Activated naive CD8-positive, alpha-beta T cell treated with anti-CD3 and anti-CD28 coated beads, Interleukin-2, amount 50 U/mL, for 24 hours (primary cell): Measurements from ENCODE around the gene SYNE2.
A peak's percentile ranks its signal among the peaks of the same experiment; 100 is the strongest.

Experiments
- ATAC-seq: fragments of 150-1000 bp; cut with Tn5 transposase; one replicate; pipeline ENCODE4 v1.10.0; 2021
- DNase-seq: peaks from one replicate; pipeline ENCODE4 v3.0.0; 2021
- H3K27ac Mint-ChIP-seq: one replicate; pipeline ENCODE4 v1.8.0; 2021; ENCODE audit warnings: mild to moderate bottlenecking, mixed read lengths
- H3K27me3 Mint-ChIP-seq: one replicate; pipeline ENCODE4 v1.8.0; 2021; ENCODE audit warnings: mixed read lengths
- H3K36me3 Mint-ChIP-seq: one replicate; pipeline ENCODE4 v1.8.0; 2021; ENCODE audit warnings: low read depth, mixed read lengths
- H3K4me1 Mint-ChIP-seq: one replicate; pipeline ENCODE4 v1.8.0; 2021; ENCODE audit warnings: mixed read lengths
- H3K4me3 Mint-ChIP-seq: one replicate; pipeline ENCODE4 v1.8.0; 2021; ENCODE audit warnings: mild to moderate bottlenecking, moderate library complexity, mixed read lengths
- H3K9me3 Mint-ChIP-seq: one replicate; pipeline ENCODE4 v1.8.0; 2021; ENCODE audit warnings: mixed read lengths

Gene SYNE2

GRCh38 chr14:63910583-63911363, 58.0 kb downstream of the SYNE2 start:
- no peaks in the 10 kb centered on the region for H3K27me3 Mint-ChIP-seq

GRCh38 chr14:63911404-63911803, 58.6 kb downstream of the SYNE2 start:
- DNase-seq (no peak), ATAC-seq (no peak)
- Mint-ChIP-seq H3K27ac (no peak overlapping the region), H3K4me3 (no peak overlapping the region), H3K27me3 (no peaks in the 10 kb centered on the region), H3K4me1 (peaks cover 34% of the 10 kb centered on the region), H3K36me3 (peaks cover 7% of the 10 kb centered on the region), H3K9me3 (no peaks in the 10 kb centered on the region)

More at GRCh38 chr14:63910583-63911363, 58.0 kb downstream of the SYNE2 start:
- peaks cover 34% of the 10 kb centered on the region for H3K4me1 Mint-ChIP-seq
- peaks cover 7% of the 10 kb centered on the region for H3K36me3 Mint-ChIP-seq
- DNase-seq (no peak), ATAC-seq (peak; percentile 83)
- no peak overlapping the region for H3K4me3 Mint-ChIP-seq
- no peaks in the 10 kb centered on the region for H3K9me3 Mint-ChIP-seq
- peak overlapping the region; percentile 14 for H3K27ac Mint-ChIP-seq

DNA sequence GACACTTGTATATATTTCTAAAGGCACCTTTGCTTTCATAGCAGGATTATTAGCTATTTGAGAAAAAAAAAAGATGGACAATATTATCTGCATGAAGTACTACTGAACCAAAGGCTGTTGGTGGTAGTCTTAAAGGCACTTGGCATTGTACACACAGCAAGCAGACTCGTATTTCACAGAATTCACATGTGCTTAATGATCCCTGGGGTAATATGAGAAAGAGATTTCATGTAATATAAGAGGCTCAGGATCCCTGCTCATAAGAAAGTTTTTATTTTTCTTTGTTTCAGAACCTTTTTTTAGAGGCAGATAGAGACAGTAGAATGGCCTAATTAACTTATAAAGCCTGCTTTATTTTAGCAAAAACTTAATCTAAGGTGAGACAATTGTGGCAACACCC, 59.5 kb downstream of the SYNE2 start:
- Mint-ChIP-seq H3K4me1 (peaks cover 36% of the 10 kb centered on the region), H3K9me3 (no peaks in the 10 kb centered on the region), H3K36me3 (peaks cover 7% of the 10 kb centered on the region), H3K27ac (no peak overlapping the region), H3K27me3 (no peaks in the 10 kb centered on the region), H3K4me3 (no peak overlapping the region)
- ATAC-seq (no peak), DNase-seq (no peak)

- H3K4me1 Mint-ChIP-seq: peaks cover 10% of the 10 kb centered on the region
- DNase-seq: no peak
- H3K36me3 Mint-ChIP-seq: peaks cover 2% of the 10 kb centered on the region
These were observed 65.6 kb downstream of the SYNE2 start for GRCh38 chr14:63918411-63918810.

GRCh38 chr14:63922696-63923421, 70.1 kb downstream of the SYNE2 start:
- no peak overlapping the region for H3K4me3 Mint-ChIP-seq
- peaks cover 13% of the 10 kb centered on the region for H3K36me3 Mint-ChIP-seq
- no peak for ATAC-seq
- DNase-seq: no peak
- H3K4me1 Mint-ChIP-seq: peaks cover 5% of the 10 kb centered on the region
- H3K9me3 Mint-ChIP-seq: peaks cover 6% of the 10 kb centered on the region
- no peak overlapping the region for H3K27ac Mint-ChIP-seq
- H3K27me3 Mint-ChIP-seq: no peaks in the 10 kb centered on the region

More at GRCh38 chr14:63918411-63918810, 65.6 kb downstream of the SYNE2 start:
- Mint-ChIP-seq H3K27me3 (no peaks in the 10 kb centered on the region), H3K4me3 (no peak overlapping the region), H3K9me3 (no peaks in the 10 kb centered on the region), H3K27ac (no peak overlapping the region)
- ATAC-seq: no peak

- Mint-ChIP-seq H3K36me3 (peaks cover 13% of the 10 kb centered on the region), H3K4me3 (no peak overlapping the region), H3K27me3 (no peaks in the 10 kb centered on the region), H3K27ac (no peak overlapping the region), H3K4me1 (peaks cover 5% of the 10 kb centered on the region), H3K9me3 (peaks cover 6% of the 10 kb centered on the region)
- DNase-seq: no peak
- ATAC-seq: no peak
These were observed 70.6 kb downstream of the SYNE2 start for GRCh38 chr14:63923422-63923752.

- peaks cover 13% of the 10 kb centered on the region for H3K36me3 Mint-ChIP-seq
These were observed 71.6 kb downstream of the SYNE2 start for GRCh38 chr14:63924375-63924774.

DNA sequence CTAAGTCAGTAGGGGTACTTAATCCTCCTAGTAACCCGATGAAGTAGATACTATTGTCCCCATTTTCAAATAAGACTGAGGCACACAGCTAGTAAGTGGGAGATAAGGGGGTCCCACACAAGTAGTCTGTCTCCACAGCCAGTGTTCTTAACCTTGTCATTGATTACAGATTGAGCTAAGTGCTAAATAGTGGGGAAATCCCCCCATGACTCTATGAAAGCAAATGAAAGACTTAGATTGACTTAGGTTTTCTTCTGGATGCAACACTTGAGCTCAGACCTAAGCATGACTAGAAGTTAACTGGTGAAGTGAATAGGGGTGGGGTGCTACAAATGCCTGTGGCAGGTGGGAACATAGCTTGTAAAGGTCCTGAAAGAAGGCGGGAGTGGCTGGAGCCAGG, 73.8 kb downstream of the SYNE2 start:
- Mint-ChIP-seq H3K27ac (no peak overlapping the region), H3K36me3 (peaks cover 13% of the 10 kb centered on the region), H3K27me3 (no peaks in the 10 kb centered on the region), H3K4me1 (peaks cover 5% of the 10 kb centered on the region), H3K4me3 (no peak overlapping the region), H3K9me3 (peaks cover 6% of the 10 kb centered on the region)
- no peak for DNase-seq
- no peak for ATAC-seq

More at GRCh38 chr14:63924375-63924774, 71.6 kb downstream of the SYNE2 start:
- Mint-ChIP-seq H3K4me3 (no peak overlapping the region), H3K27me3 (no peaks in the 10 kb centered on the region), H3K27ac (no peak overlapping the region), H3K9me3 (peaks cover 6% of the 10 kb centered on the region), H3K4me1 (peaks cover 5% of the 10 kb centered on the region)
- DNase-seq (no peak), ATAC-seq (no peak)

DNA sequence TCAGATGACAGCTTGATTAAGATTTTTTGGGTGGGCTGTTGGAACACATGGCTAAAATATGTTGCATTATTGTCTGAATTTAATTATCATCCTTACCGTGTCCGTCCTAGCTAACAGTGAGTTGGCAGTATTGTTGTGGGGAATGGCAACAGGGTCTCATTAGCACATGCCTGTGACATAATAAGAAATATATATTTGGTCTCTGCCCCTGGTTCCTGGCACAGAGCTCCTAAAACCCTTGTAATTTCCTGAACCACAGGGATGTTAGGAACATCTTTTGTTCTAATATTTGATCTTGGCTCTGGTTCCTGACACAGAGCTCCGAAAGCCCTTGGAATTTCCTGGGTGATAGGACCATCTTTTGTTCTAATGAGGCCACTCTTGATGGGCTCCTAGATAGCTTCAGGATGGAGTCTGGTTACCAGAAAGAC, 76.0 kb downstream of the SYNE2 start:
- H3K4me1 Mint-ChIP-seq: peaks cover 12% of the 10 kb centered on the region
- H3K9me3 Mint-ChIP-seq: peaks cover 6% of the 10 kb centered on the region
- DNase-seq: no peak
- no peak overlapping the region for H3K4me3 Mint-ChIP-seq
- no peak overlapping the region for H3K27ac Mint-ChIP-seq
- no peaks in the 10 kb centered on the region for H3K27me3 Mint-ChIP-seq
- ATAC-seq: no peak
- H3K36me3 Mint-ChIP-seq: peaks cover 13% of the 10 kb centered on the region

- H3K4me1 Mint-ChIP-seq: peaks cover 12% of the 10 kb centered on the region
- H3K9me3 Mint-ChIP-seq: no peaks in the 10 kb centered on the region
- H3K27ac Mint-ChIP-seq: no peak overlapping the region
- H3K27me3 Mint-ChIP-seq: no peaks in the 10 kb centered on the region
- no peak overlapping the region for H3K4me3 Mint-ChIP-seq
- DNase-seq (no peak), ATAC-seq (peak; percentile 66)
- H3K36me3 Mint-ChIP-seq: no peaks in the 10 kb centered on the region
These were observed 80.3 kb downstream of the SYNE2 start for GRCh38 chr14:63933110-63933509.

GRCh38 chr14:63933711-63934110, 80.9 kb downstream of the SYNE2 start:
- no peak overlapping the region for H3K27ac Mint-ChIP-seq
- no peak for DNase-seq
- H3K9me3 Mint-ChIP-seq: no peaks in the 10 kb centered on the region
- H3K4me1 Mint-ChIP-seq: peaks cover 12% of the 10 kb centered on the region
- no peak overlapping the region for H3K4me3 Mint-ChIP-seq
- H3K27me3 Mint-ChIP-seq: no peaks in the 10 kb centered on the region
- ATAC-seq: no peak
- H3K36me3 Mint-ChIP-seq: no peaks in the 10 kb centered on the region

DNA sequence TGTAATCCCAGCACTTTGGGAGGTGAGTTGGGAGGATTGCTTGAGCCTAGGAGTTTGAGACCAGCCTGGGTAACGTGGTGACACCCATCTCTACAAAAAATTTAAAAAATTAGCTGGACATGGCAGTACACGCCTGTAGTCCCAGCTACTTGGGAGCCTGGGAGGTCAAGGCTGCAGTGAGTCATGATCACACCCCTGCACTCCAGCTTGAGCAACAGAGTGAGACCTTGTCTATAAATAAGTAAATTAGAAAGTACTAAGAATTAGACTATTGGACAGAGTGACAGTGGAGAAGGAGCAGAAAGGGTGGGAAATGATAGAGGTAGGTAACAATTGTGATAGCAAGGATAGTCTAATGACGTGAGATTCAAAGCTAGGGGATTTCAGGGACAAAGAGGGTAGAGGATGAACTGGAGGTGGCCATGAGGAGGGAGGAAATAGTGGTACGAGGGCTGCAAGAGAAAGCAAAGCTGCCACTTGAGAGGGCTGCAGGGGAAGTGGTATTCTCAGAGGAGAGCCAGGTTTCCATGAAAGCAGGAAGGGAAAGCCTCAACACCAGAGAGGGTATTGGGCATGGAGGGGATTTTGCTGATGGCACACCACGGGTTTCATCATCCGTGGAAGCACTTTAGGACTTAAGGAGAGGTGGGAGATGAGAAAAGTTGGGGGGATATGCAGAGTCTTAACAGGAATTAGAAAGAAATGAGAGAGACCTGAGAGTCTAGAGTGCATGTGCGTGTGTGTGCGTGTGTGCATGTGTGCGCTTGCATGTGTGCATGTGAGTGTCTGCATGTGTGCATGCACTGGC, 85.6 kb downstream of the SYNE2 start:
- Mint-ChIP-seq H3K36me3 (peaks cover 1% of the 10 kb centered on the region), H3K4me3 (no peak overlapping the region), H3K4me1 (peaks cover 29% of the 10 kb centered on the region), H3K9me3 (no peaks in the 10 kb centered on the region), H3K27ac (no peak overlapping the region), H3K27me3 (no peaks in the 10 kb centered on the region)
- DNase-seq (peak; percentile 14), ATAC-seq (peak; percentile 63)

DNA sequence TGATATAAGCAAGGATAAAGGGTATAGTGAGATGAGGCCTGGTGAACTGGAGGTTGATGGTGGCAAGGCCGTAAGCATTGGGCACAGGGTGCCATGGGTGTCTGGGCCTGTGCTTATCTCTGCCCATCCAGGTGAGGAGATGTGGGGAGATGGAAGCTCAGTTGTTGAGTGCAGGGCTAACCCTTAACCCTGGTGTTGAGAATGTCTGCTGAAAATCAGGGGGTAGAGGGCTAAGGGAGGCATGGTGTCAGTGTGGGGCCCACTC, 86.1 kb downstream of the SYNE2 start:
- no peak for ATAC-seq
- peaks cover 1% of the 10 kb centered on the region for H3K36me3 Mint-ChIP-seq
- peak; percentile 3 for DNase-seq

DNA sequence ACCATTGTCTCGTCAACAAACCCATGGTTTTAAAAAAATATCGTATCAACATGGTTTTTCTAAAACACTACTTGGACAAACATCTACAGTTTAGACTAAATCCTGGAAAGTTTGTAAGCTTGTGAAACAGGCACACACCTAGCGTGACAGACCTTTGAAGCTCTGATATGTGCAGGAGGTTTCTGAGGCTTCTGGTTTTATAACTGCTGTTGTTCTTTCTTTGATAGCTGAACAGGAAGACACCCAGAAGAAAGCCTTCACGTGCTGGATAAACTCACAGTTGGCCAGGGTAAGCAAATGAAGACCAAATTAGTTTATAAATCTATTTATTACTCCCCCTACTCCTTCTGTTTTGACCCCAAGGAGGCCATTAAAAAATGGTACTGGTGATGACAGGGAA, 87.6 kb downstream of the SYNE2 start:
- no peaks in the 10 kb centered on the region for H3K27me3 Mint-ChIP-seq
- no peak for DNase-seq

More for the DNA sequence above, 86.1 kb downstream of the SYNE2 start:
- H3K27ac Mint-ChIP-seq: no peak overlapping the region
- H3K9me3 Mint-ChIP-seq: no peaks in the 10 kb centered on the region
- peaks cover 26% of the 10 kb centered on the region for H3K4me1 Mint-ChIP-seq
- H3K4me3 Mint-ChIP-seq: no peak overlapping the region
- no peaks in the 10 kb centered on the region for H3K27me3 Mint-ChIP-seq

DNA sequence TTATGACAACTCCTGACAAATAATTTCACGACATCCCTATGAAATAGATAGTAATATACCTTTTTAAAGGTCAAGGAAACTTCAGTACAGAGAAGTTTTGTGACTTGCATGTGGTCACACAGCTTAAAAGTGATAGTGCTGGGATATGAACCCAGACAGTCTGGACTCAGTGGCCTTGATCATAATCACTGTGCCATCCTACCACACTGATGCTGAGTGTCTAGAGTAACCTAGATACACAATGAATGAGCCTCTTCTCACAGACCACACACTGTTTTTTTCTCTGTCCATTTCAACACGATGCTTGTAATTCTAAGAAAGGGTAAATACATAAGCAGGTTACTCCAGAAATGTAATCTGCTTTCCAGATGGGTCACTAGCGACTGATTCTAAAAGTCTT, 88.2 kb downstream of the SYNE2 start:
- H3K4me1 Mint-ChIP-seq: peaks cover 26% of the 10 kb centered on the region
- peak; percentile 64 for ATAC-seq
- peaks cover 4% of the 10 kb centered on the region for H3K36me3 Mint-ChIP-seq
- no peak overlapping the region for H3K27ac Mint-ChIP-seq
- no peaks in the 10 kb centered on the region for H3K9me3 Mint-ChIP-seq
- no peak for DNase-seq
- H3K27me3 Mint-ChIP-seq: no peaks in the 10 kb centered on the region
- H3K4me3 Mint-ChIP-seq: no peak overlapping the region

More for the DNA sequence above, 87.6 kb downstream of the SYNE2 start:
- ATAC-seq: no peak
- Mint-ChIP-seq H3K36me3 (peaks cover 4% of the 10 kb centered on the region), H3K9me3 (no peaks in the 10 kb centered on the region), H3K4me3 (peak overlapping the region; percentile 9), H3K27ac (peak overlapping the region; percentile 58), H3K4me1 (peaks cover 26% of the 10 kb centered on the region)
